Tibial nerve (tissue), 4 donors: Measurements from ENCODE around the gene ZFAND2A.
A peak's percentile ranks its signal among the peaks of the same experiment; 100 is the strongest.

ENCODE experiments used
- EP300 ChIP-seq, 2 donors: sonication (generic); formaldehyde crosslinking; IDR thresholded peaks; one replicate each; pipeline ENCODE4 v1.6.1; 2017; ENCODE audit warnings: antibody characterized with exemption in 2 of 2, mild to moderate bottlenecking in 1 of 2
- TF ChIP-seq, protein P1 (sequence below), 5 experiments: fragments of 200-600 bp in 3 of 5; fragments of 450-650 bp in 2 of 5; sonication (generic) in 3 of 5; IDR thresholded peaks; one replicate each; pipeline ENCODE4 v1.5.1; 2016 to 2019; ENCODE audit warnings: antibody characterized with exemption in 5 of 5, mild to moderate bottlenecking in 3 of 5, moderate library complexity in 2 of 5

DNA sequence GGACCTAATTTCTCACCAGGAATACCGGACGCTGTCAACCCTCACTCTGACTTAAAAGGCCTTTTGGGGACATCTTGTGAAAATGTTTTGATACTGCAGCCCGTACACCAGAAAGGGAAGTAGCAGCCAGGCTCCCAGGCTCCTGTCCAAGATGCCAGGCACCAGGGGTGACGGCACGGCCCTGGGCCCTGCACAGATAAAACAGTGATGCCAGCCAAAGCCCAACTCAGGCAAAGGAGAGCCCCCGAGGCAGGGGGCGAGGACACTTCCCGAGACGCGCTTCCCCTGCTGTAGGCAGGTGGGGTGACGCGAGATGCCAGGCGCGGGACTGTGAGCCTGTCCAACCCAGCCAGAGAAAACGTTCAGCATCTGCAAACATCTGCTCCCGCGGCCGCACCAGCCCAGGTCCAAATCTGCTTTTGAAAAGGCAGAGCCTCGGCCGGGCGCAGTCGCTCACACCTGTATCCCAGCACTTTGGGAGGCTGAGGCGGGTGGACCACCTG lies 15.7 kb downstream of the ZFAND2A start:
- TF ChIP-seq, protein P1, sequence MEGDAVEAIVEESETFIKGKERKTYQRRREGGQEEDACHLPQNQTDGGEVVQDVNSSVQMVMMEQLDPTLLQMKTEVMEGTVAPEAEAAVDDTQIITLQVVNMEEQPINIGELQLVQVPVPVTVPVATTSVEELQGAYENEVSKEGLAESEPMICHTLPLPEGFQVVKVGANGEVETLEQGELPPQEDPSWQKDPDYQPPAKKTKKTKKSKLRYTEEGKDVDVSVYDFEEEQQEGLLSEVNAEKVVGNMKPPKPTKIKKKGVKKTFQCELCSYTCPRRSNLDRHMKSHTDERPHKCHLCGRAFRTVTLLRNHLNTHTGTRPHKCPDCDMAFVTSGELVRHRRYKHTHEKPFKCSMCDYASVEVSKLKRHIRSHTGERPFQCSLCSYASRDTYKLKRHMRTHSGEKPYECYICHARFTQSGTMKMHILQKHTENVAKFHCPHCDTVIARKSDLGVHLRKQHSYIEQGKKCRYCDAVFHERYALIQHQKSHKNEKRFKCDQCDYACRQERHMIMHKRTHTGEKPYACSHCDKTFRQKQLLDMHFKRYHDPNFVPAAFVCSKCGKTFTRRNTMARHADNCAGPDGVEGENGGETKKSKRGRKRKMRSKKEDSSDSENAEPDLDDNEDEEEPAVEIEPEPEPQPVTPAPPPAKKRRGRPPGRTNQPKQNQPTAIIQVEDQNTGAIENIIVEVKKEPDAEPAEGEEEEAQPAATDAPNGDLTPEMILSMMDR (IDR thresholded peaks at IDR 0.05), result peak in 2 of 5 experiments; percentile 30 to 33
- TF ChIP-seq EP300 (IDR thresholded peaks at IDR 0.05), result no peak
